IMR-90 (cell line): ENCODE results near the gene DIP2C. TPM values are rescaled to one million over a fixed set of nuclear protein-coding genes. Genes with fewer than 3 reads are reported as not detected.

Experiments used
- ATAC-seq: fragments of 200-7000 bp; cut with Tn5 transposase; 2 replicates; pipeline ENCODE4 v1.9.1; 2020; ENCODE audit warnings: low read depth, mild to moderate bottlenecking, moderate library complexity
- BruUV-seq: library from RNA; stranded (reverse); fragments of 400-500 nt; replicated peaks from 2 replicates; lab custom pipeline; 2021; lab: Mats Ljungman, UMichigan
- CTCF ChIA-PET: fragments of 300-600 bp; formaldehyde crosslinking; extraction: SDS; loops from one replicate; lab custom pipeline; 2021; ENCODE audit warnings: antibody characterized with exemption; lab: Yijun Ruan, JAX
- POLR2A ChIA-PET: fragments of 300-600 bp; sonication (Branson Sonifier 250); formaldehyde crosslinking; loops from one replicate; lab custom pipeline; 2022; ENCODE audit warnings: antibody characterized with exemption; ENCODE audit not compliant: unreplicated experiment; lab: Charles Lee
- DNase-seq: peaks from one replicate; pipeline ENCODE4 v3.0.0; 2013
- H2AFZ ChIP-seq: replicated peaks from 2 replicates; pipeline ENCODE3; 2013; ENCODE audit warnings: low read length, mild to moderate bottlenecking; ENCODE audit not compliant: poor library complexity
- H2AK5ac ChIP-seq: 2 replicates; pipeline ENCODE4 v1.6.1; 2013; ENCODE audit warnings: low read depth, low read length, inconsistent platforms
- H2AK9ac ChIP-seq: replicated peaks from 2 replicates; pipeline ENCODE3; 2013; ENCODE audit warnings: mild to moderate bottlenecking, low read depth, low read length, moderate library complexity; ENCODE audit not compliant: poor library complexity
- H2BK120ac ChIP-seq: 2 replicates; pipeline ENCODE4 v1.6.1; 2013; ENCODE audit warnings: low read depth, low read length, inconsistent platforms
- H2BK15ac ChIP-seq: 3 replicates; pipeline ENCODE4 v1.6.1; 2013; ENCODE audit warnings: low read depth, low read length, inconsistent platforms
- H2BK20ac ChIP-seq: 2 replicates; pipeline ENCODE4 v1.6.1; 2013; ENCODE audit warnings: low read depth, mild to moderate bottlenecking, inconsistent platforms, low read length, moderate library complexity
- H2BK5ac ChIP-seq: 2 replicates; pipeline ENCODE4 v1.6.1; 2013; ENCODE audit warnings: mild to moderate bottlenecking, low read depth, low read length, inconsistent platforms; ENCODE audit not compliant: poor library complexity, severe bottlenecking
- H3K14ac ChIP-seq: replicated peaks from 2 replicates; pipeline ENCODE4 v1.6.1; 2013; ENCODE audit warnings: low read depth, low read length, inconsistent platforms
- H3K18ac ChIP-seq: 2 replicates; pipeline ENCODE4 v1.6.1; 2013; ENCODE audit warnings: low read depth, low read length, control low read depth
- H3K23ac ChIP-seq: 2 replicates; pipeline ENCODE4 v1.6.1; 2013; ENCODE audit warnings: low read depth, low read length, inconsistent platforms
- H3K27ac ChIP-seq: 2 replicates; pipeline ENCODE4 v1.5.1; 2013; ENCODE audit warnings: mild to moderate bottlenecking, control low read depth, low read length; ENCODE audit not compliant: insufficient read depth
- H3K27me3 ChIP-seq: 2 replicates; pipeline ENCODE4 v1.6.1; 2013; ENCODE audit warnings: low read length; ENCODE audit not compliant: control insufficient read depth, insufficient read depth
- H3K36me3 ChIP-seq: 2 replicates; pipeline ENCODE4 v1.6.1; 2013; ENCODE audit warnings: low read length, mixed read lengths; ENCODE audit not compliant: control insufficient read depth, insufficient read depth
- H3K4ac ChIP-seq: 2 replicates; pipeline ENCODE4 v1.6.1; 2013; ENCODE audit warnings: low read depth, low read length, inconsistent platforms
- H3K4me1 ChIP-seq: 2 replicates; pipeline ENCODE4 v1.6.1; 2013; ENCODE audit warnings: low read length, mixed read lengths; ENCODE audit not compliant: control insufficient read depth, insufficient read depth
- H3K4me2 ChIP-seq: 2 replicates; pipeline ENCODE4 v1.6.1; 2013; ENCODE audit warnings: low read depth, mild to moderate bottlenecking, control low read depth, low read length, moderate library complexity
- H3K4me3 ChIP-seq: 2 replicates; pipeline ENCODE4 v1.5.1; 2013; ENCODE audit warnings: low read depth, mild to moderate bottlenecking, control low read depth, low read length, moderate library complexity; ENCODE audit not compliant: insufficient read depth
- H3K56ac ChIP-seq: 2 replicates; pipeline ENCODE4 v1.6.1; 2013; ENCODE audit warnings: low read length, inconsistent platforms; ENCODE audit not compliant: insufficient read depth; ENCODE audit errors: extremely low read depth
- H3K79me1 ChIP-seq, 2 experiments: 2 replicates each; pipeline ENCODE4 v1.6.1; 2013; ENCODE audit warnings: low read length in 2 of 2, inconsistent platforms in 1 of 2, low read depth in 1 of 2
- H3K9ac ChIP-seq: 2 replicates; pipeline ENCODE4 v1.6.1; 2013; ENCODE audit warnings: low read depth, low read length, control low read depth
- H3K9me1 ChIP-seq: 2 replicates; pipeline ENCODE4 v1.6.1; 2013; ENCODE audit warnings: low read length, inconsistent platforms; ENCODE audit not compliant: insufficient read depth
- H3K9me3 ChIP-seq: 2 replicates; pipeline ENCODE4 v1.6.1; 2013; ENCODE audit warnings: low read length; ENCODE audit not compliant: control insufficient read depth, insufficient read depth
- H4K20me1 ChIP-seq: 2 replicates; pipeline ENCODE4 v1.6.1; 2013; ENCODE audit warnings: low read length, inconsistent platforms; ENCODE audit not compliant: insufficient read depth
- H4K5ac ChIP-seq: 2 replicates; pipeline ENCODE4 v1.6.1; 2013; ENCODE audit warnings: mild to moderate bottlenecking, low read depth, low read length, control low read depth
- H4K8ac ChIP-seq, 2 experiments: 2 replicates each; pipeline ENCODE4 v1.6.1; 2013; ENCODE audit warnings: low read depth in 2 of 2, low read length in 2 of 2, control low read depth in 1 of 2, inconsistent platforms in 1 of 2
- H4K91ac ChIP-seq: 2 replicates; pipeline ENCODE4 v1.6.1; 2013; ENCODE audit warnings: low read depth, low read length, inconsistent platforms; ENCODE audit not compliant: insufficient read depth
- CHD1 ChIP-seq: IDR thresholded peaks from 2 replicates; pipeline ENCODE4 v1.6.1; 2012; ENCODE audit warnings: low read depth, low read length, improper control_type of control experiment
- CTCF ChIP-seq: conservative IDR thresholded peaks from 2 replicates; pipeline ENCODE4 v1.5.1; 2012; ENCODE audit warnings: mild to moderate bottlenecking, low read depth, low read length, improper control_type of control experiment
- FOS ChIP-seq: fragments of 150-350 bp; IDR thresholded peaks from 2 replicates; pipeline ENCODE4 v1.6.1; 2016; ENCODE audit warnings: low read depth, low read length
- MAZ ChIP-seq: IDR thresholded peaks from 2 replicates; pipeline ENCODE4 v1.6.1; 2012; ENCODE audit warnings: low read depth, mild to moderate bottlenecking, low read length, improper control_type of control experiment, moderate library complexity, borderline replicate concordance
- NFE2L2 ChIP-seq: fragments of 150-350 bp; IDR thresholded peaks from 2 replicates; pipeline ENCODE4 v1.6.1; 2016; ENCODE audit warnings: low read depth, mild to moderate bottlenecking, low read length
- SMC3 ChIP-seq: fragments of 150-350 bp; IDR thresholded peaks from 2 replicates; pipeline ENCODE4 v1.6.1; 2016; ENCODE audit warnings: low read depth, mild to moderate bottlenecking, antibody characterized with exemption, low read length, moderate library complexity
- USF2 ChIP-seq: fragments of 150-350 bp; IDR thresholded peaks from 2 replicates; pipeline ENCODE4 v1.6.1; 2017; ENCODE audit warnings: mild to moderate bottlenecking, antibody characterized with exemption, low read length, low read depth
- WGBS, 2 experiments: methylation state at CpG; one replicate each; pipeline versions ENCODE4 v1.1.5 to v1.1.7; 2013; ENCODE audit warnings: missing lambda C conversion rate in 2 of 2; ENCODE audit not compliant: insufficient read length in 1 of 2; ENCODE audit errors: extremely low coverage in 2 of 2; 5-methylcytosine and 5-hydroxymethylcytosine counted together
- dilution Hi-C: fragments of 300-500 bp; cut with HindIII; formaldehyde crosslinking; loops from one replicate; pipeline ENCODE4 v1.14.3; 2018; ENCODE audit warnings: low sequenced_read_pairs; ENCODE audit not compliant: unreplicated experiment
- in situ Hi-C: fragments of 300-500 bp; cut with MboI; formaldehyde crosslinking; loops from 3 replicates; pipeline ENCODE4 v1.14.3; 2019; ENCODE audit warnings: low sequenced_read_pairs, inconsistent platforms, mixed read lengths
- intact Hi-C: fragments of 100-400 bp; cut with micrococcal nuclease; formaldehyde crosslinking; loops from 2 replicates; pipeline ENCODE4 v1.10.0; 2022
- polyA plus RNA-seq, 3 experiments: library from polyadenylated mRNA; depleted of rRNA; stranded (reverse); fragments of >200 nt; gene quantifications; 2 replicates each; pipeline ENCODE4 v1.2.3, GENCODE V29; 2012; ENCODE audit warnings: low replicate concordance in 1 of 3
- total RNA-seq: library from RNA; depleted of rRNA; stranded (reverse); fragments of >200 nt; gene quantifications from 2 replicates; pipeline ENCODE4 v1.2.3, GENCODE V29; 2012

The DIP2C gene
- total and polyA plus RNA-seq, 2 of the 4 experiments (the other 2 are of a cell fraction): 8.6 to 17.3 TPM

GRCh38 chr10:344582-345200, 344.8 kb downstream of the DIP2C start:
- Histone ChIP-seq H3K9me1 (0 out of 2 replicates have a peak, but pooled peaks cover 4% of the 10 kb centered on the region), H2AFZ (no peak overlapping the region), H3K56ac (no peak overlapping the region), H2BK15ac (no peak overlapping the region), H4K5ac (no peak overlapping the region), H3K27me3 (no peaks in the 10 kb centered on the region), H4K20me1 (peaks cover 7% of the 10 kb centered on the region; the same call in 1 of the 2 replicates), H4K91ac (no peak overlapping the region), H3K27ac (no peak overlapping the region), H4K8ac (no peak overlapping the region), H3K18ac (no peak overlapping the region), H3K9me3 (no peaks in the 10 kb centered on the region), H2BK120ac (no peak overlapping the region), H2AK9ac (no peak overlapping the region), H2AK5ac (no peak overlapping the region), H3K4me3 (no peak overlapping the region), H3K14ac (no peak overlapping the region), H3K4me1 (no peaks in the 10 kb centered on the region; the same call in 1 of the 2 replicates), H2BK20ac (no peak overlapping the region), H3K4me2 (no peak overlapping the region), H3K4ac (no peak overlapping the region), H2BK5ac (no peak overlapping the region), H3K36me3 (peaks cover 39% of the 10 kb centered on the region), H3K79me1 (peaks cover 4 to 25% of the 10 kb centered on the region in 2 experiments), H3K23ac (no peak overlapping the region), H3K9ac (no peak overlapping the region)
- no peak for TF ChIP-seq NFE2L2
- no peak for TF ChIP-seq FOS
- TF ChIP-seq MAZ: no peak
- TF ChIP-seq USF2: no peak
- TF ChIP-seq SMC3: no peak
- no peak for TF ChIP-seq CTCF
- no peak for TF ChIP-seq CHD1
- intact Hi-C loops: no loop called here
- ATAC-seq (no peak), DNase-seq (no peak)
- 94% methylated on average over 18 of the region's 27 CpGs; no CpG with 5 or more reads in 1 of the 2 experiments for whole genome bisulfite sequencing, 2 experiments
- dilution Hi-C loops: no loop called here
- POLR2A ChIA-PET: no interaction called here
- CTCF ChIA-PET: no interaction called here
- BruUV-seq: no TSS peak
- in situ Hi-C loops: no loop called here
